Measurements from ENCODE around the gene USP22.
"Not testable (repeated sequence)": the region's sequence is repeated elsewhere in the genome, so short reads cannot be mapped to it uniquely, and the experiment has no call there.

The USP22 gene

GRCh38 chr17:20982589-20983358, 60.0 kb downstream of the USP22 start:
- no peak for DNase-seq (ENCODE audit: low read depth in 1 of 2, low spot score in 1 of 2)
- TF ChIP-seq JUND (IDR thresholded peaks at IDR 0.05; ENCODE audit: low read depth): no peak
- in situ Hi-C loops (cut with HindIII; ENCODE audit: low pct_unique_long_range_greater_than_20kb, low sequenced_read_pairs): no loop called here

DNA sequence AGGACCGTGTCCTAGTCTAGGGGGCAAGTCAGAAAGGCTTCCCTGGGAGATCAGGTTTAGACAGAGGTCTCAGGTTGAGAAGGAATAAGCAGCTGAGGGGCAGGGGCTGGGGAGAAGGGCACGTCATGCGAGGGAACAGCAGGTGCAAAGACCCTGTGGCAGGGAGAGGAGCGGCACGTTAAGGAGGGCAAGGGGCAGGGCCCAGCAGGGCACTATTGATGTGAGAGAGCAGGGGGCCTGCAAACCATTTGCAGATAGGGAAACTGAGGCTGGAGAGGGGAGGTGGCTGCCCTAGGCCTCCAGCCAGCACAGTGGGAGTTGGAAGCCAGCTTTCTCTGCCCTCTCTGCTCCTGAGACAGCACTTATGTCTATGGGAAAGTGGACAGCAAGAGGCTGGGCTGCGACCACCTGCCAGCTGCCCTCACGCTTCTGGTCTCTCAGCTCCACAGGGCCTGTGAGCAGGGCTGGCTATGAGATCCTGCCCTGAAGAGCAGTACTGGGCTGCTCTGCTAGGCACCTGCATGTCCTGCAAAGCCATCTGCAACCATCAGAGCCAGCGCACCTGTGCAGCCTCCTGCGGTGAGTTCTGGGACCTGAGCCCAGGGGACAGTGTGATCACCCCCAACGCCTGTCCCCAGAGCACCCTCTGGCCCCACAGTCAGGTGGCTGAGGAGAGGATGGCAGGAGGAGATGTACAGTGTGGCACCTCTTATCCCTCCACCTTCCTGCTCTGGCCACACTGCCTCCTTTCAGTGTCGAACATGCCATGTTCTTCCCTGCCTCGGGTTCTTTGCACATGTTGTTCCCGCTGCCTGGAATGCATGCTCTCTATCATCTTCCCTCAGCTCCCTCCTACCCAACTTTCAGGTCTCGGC, 61.5 kb downstream of the USP22 start:
- no peak for DNase-seq (ENCODE audit: low read depth in 1 of 2, low spot score in 1 of 2)
- TF ChIP-seq JUND (IDR thresholded peaks at IDR 0.05; ENCODE audit: low read depth): no peak
- in situ Hi-C loops (cut with HindIII; ENCODE audit: low pct_unique_long_range_greater_than_20kb, low sequenced_read_pairs): no loop called here

- TF ChIP-seq JUND (IDR thresholded peaks at IDR 0.05; ENCODE audit: low read depth): no peak
- no peak for DNase-seq (ENCODE audit: low read depth in 1 of 2, low spot score in 1 of 2)
- in situ Hi-C loops (cut with HindIII; ENCODE audit: low pct_unique_long_range_greater_than_20kb, low sequenced_read_pairs): no loop called here
Measured at GRCh38 chr17:20979792-20980083, 63.1 kb downstream of the USP22 start.

GRCh38 chr17:20979007-20979791, 63.6 kb downstream of the USP22 start:
- in situ Hi-C loops (cut with HindIII; ENCODE audit: low pct_unique_long_range_greater_than_20kb, low sequenced_read_pairs): not testable (repeated sequence)
- peak in 1 of 2 experiments; percentile 18 for DNase-seq (ENCODE audit: low read depth in 1 of 2, low spot score in 1 of 2)

GRCh38 chr17:20977609-20978253, 65.1 kb downstream of the USP22 start:
- DNase-seq (ENCODE audit: low read depth in 1 of 2, low spot score in 1 of 2); in situ Hi-C loops (cut with HindIII; ENCODE audit: low pct_unique_long_range_greater_than_20kb, low sequenced_read_pairs): not testable (repeated sequence)

- DNase-seq (ENCODE audit: low read depth in 1 of 2, low spot score in 1 of 2): no peak
- TF ChIP-seq JUND (IDR thresholded peaks at IDR 0.05; ENCODE audit: low read depth): no peak
- in situ Hi-C loops (cut with HindIII; ENCODE audit: low pct_unique_long_range_greater_than_20kb, low sequenced_read_pairs): no loop called here
Measured at GRCh38 chr17:20975566-20975965, 67.2 kb downstream of the USP22 start.

- TF ChIP-seq JUND (IDR thresholded peaks at IDR 0.05; ENCODE audit: low read depth): no peak
- DNase-seq (ENCODE audit: low read depth in 1 of 2, low spot score in 1 of 2): no peak
- in situ Hi-C loops (cut with HindIII; ENCODE audit: low pct_unique_long_range_greater_than_20kb, low sequenced_read_pairs): no loop called here
Measured at GRCh38 chr17:20970329-20970728, 72.5 kb downstream of the USP22 start.

GRCh38 chr17:20968913-20969616, 73.7 kb downstream of the USP22 start:
- in situ Hi-C loops (cut with HindIII; ENCODE audit: low pct_unique_long_range_greater_than_20kb, low sequenced_read_pairs): no loop called here
- no peak for DNase-seq (ENCODE audit: low read depth in 1 of 2, low spot score in 1 of 2)
- no peak for TF ChIP-seq JUND (IDR thresholded peaks at IDR 0.05; ENCODE audit: low read depth)

GRCh38 chr17:20967776-20968175, 75.0 kb downstream of the USP22 start:
- no peak for TF ChIP-seq JUND (IDR thresholded peaks at IDR 0.05; ENCODE audit: low read depth)
- DNase-seq (ENCODE audit: low read depth in 1 of 2, low spot score in 1 of 2): no peak
- in situ Hi-C loops (cut with HindIII; ENCODE audit: low pct_unique_long_range_greater_than_20kb, low sequenced_read_pairs): no loop called here

DNA sequence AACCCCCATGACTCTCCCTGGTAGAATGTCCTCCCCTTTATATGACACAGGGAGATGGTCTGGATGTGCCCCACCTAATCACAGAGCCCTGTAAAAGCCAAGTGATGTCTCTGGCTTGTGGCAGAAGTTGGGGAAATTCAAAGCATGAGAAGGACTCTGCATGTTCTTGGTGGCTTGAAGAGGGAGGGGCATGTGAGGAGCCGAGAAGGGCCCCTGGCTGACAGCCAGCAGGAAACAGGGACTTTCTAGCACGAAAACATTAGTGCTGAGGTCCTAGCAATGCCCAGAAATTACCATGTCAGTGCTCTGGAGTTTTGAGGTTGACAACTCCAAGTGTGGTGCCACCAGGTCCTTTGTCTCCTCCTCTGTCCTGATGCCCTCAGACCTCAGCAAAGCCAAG, 75.9 kb downstream of the USP22 start:
- DNase-seq (ENCODE audit: low read depth in 1 of 2, low spot score in 1 of 2): no peak
- in situ Hi-C loops (cut with HindIII; ENCODE audit: low pct_unique_long_range_greater_than_20kb, low sequenced_read_pairs): no loop called here
- no peak for TF ChIP-seq JUND (IDR thresholded peaks at IDR 0.05; ENCODE audit: low read depth)

GRCh38 chr17:20965492-20965891, 77.3 kb downstream of the USP22 start:
- peak in 1 of 2 experiments; percentile 9 for DNase-seq (ENCODE audit: low read depth in 1 of 2, low spot score in 1 of 2)
- in situ Hi-C loops (cut with HindIII; ENCODE audit: low pct_unique_long_range_greater_than_20kb, low sequenced_read_pairs): no loop called here
- no peak for TF ChIP-seq JUND (IDR thresholded peaks at IDR 0.05; ENCODE audit: low read depth)

DNA sequence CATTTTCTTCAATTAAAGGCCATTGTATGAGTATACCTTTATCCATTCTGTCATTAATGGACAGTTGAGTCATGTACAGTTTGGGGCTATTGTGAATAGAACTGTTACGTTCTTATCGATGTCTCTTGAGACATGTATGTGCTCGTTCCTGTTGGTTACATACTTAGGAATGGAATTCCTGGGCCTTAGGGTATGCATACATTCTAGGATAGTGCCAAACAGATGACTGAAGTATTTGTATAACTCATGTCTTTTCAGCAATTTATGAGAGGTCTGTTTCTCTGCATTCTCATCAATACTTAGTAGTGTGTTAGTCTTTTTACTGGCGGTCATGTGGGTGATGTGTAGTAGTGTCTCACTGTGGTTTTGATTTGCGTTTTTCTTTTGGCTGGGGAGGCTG, 81.2 kb downstream of the USP22 start:
- no peak for TF ChIP-seq JUND (IDR thresholded peaks at IDR 0.05; ENCODE audit: low read depth)
- in situ Hi-C loops (cut with HindIII; ENCODE audit: low pct_unique_long_range_greater_than_20kb, low sequenced_read_pairs): no loop called here
- DNase-seq (ENCODE audit: low read depth in 1 of 2, low spot score in 1 of 2): peak in 1 of 2 experiments; percentile 17

Measured in T47D (cell line).